Cardiac muscle cell (in vitro differentiated cells and primary cell): ENCODE results near the gene GPR132. TPM values are rescaled to one million over a fixed set of nuclear protein-coding genes. Genes with fewer than 3 reads are reported as not detected.

Experiments used
- DNase-seq, 2 donors: peaks; one replicate each; pipeline versions ENCODE4 v3.0.0 to v3.0.0-alpha.2; 2010 to 2017; ENCODE audit warnings: low read depth in 1 of 2, low spot score in 1 of 2
- H3K27ac ChIP-seq: fragments of 200-600 bp; sonication (generic); 2 replicates; pipeline ENCODE4 v1.5.1; 2016
- H3K27me3 ChIP-seq: fragments of 200-600 bp; sonication (generic); 2 replicates; pipeline ENCODE4 v1.6.0; 2016; ENCODE audit warnings: control low read depth
- H3K36me3 ChIP-seq: fragments of 200-600 bp; sonication (generic); 2 replicates; pipeline ENCODE4 v1.5.1; 2016; ENCODE audit warnings: control low read depth
- H3K4me1 ChIP-seq: fragments of 200-600 bp; sonication (generic); 2 replicates; pipeline ENCODE4 v1.8.1; 2017; ENCODE audit warnings: low read depth, mild to moderate bottlenecking, mixed run types
- H3K4me3 ChIP-seq: fragments of 200-600 bp; sonication (generic); 2 replicates; pipeline ENCODE4 v1.5.1; 2016; ENCODE audit warnings: mild to moderate bottlenecking
- H3K9me3 ChIP-seq: fragments of 200-600 bp; sonication (generic); 2 replicates; pipeline ENCODE4 v1.5.1; 2017; ENCODE audit warnings: low read depth, mild to moderate bottlenecking, control low read depth
- CTCF ChIP-seq: IDR thresholded peaks from 2 replicates; pipeline ENCODE4 v1.5.1; 2012; ENCODE audit warnings: low read depth, mild to moderate bottlenecking, low read length
- polyA plus RNA-seq: library from polyadenylated mRNA; unstranded; fragments of >200 nt; fragmentation: Nextera tagmentation; extraction: Ambion mirVana; gene quantifications from 2 replicates; pipeline ENCODE4 v1.2.1, GENCODE V29; 2016
- total RNA-seq: library from RNA; depleted of rRNA; stranded (reverse); fragments of >200 nt; gene quantifications from 2 replicates; pipeline ENCODE4 v1.2.3, GENCODE V29; 2016

Gene GPR132
- total and polyA plus RNA-seq, 2 experiments from 2014 or later: 1.0 to 2.0 TPM

DNA sequence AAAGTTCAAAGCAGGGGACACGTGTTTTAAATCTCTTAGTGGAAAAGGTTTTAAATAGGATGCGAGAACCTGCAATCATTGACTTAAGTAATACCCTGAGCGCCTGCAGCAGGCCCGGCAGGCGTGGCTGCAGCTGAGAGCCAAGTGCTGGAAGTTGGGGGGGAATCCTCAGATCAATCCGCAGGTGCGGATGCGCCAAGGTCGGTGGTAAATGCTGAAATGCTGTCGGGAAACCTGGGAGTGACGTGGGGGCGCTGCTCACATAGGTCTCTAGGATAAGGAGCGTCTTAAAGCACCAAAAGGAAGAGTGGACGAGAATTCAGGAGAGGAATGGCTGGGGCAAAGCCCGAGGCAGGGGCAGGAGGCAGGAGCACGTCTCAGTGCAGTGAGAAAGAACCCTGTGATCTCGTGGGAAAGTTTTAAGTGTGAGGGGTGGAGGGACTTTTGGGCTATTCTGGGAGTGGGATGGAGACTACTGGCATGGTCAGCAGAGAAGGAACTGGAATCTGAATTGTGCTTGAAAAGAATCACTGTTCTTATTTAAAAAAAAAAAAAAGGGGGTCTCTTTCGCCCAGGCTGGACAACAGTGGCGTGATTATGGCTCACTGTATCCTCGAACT is 43.5 kb downstream of the GPR132 start:
- peak overlapping the region; percentile 95 for H3K27ac ChIP-seq
- no peaks in the 10 kb centered on the region for H3K9me3 ChIP-seq
- peak; percentile 12 for TF ChIP-seq CTCF
- H3K4me3 ChIP-seq: peak overlapping the region; percentile 51
- H3K4me1 ChIP-seq: peaks cover 10% of the 10 kb centered on the region
- DNase-seq: peak; percentile 42 to 58
- H3K36me3 ChIP-seq: no peaks in the 10 kb centered on the region
- no peaks in the 10 kb centered on the region for H3K27me3 ChIP-seq

DNA sequence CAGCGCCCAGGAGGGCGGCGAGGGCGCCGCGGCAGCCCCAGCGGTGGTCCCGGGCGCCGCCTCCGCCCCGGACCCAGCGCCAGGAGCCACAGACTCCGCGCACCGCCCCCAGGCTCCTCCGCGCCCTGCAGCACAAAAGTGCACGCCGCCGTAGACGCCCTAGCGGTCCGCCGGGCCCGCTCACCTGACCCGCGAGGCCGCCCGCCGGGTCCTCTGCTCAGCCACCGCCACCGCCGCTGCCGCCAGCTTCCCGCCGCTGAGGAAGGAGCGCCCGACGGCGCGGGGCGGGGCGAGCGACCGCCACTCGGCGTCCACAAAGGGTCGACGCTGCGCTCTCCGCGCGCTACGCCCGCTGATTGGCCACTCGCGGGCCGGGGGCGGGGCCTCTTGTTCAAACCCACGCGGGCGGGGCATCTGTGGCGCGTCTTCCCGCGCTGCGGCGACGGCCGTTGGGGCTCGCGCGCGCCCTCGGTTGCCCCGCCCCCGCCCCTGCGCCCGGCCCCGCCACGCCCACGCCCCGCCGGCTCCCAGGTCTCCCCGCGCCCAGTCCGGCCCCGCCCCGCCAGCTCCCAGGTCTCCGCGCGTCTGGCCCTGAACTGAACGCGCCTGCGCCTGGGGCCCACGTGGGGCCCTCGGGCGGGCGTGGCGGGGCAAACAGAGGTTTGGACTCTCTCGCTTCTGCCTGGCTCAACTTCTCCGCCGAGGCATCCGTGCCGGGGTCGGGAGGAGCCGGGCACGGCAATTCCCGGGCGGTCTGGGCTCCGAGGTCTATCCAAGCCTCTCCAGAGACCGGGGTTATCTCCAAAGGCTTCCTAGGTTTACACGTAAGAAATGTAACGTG is 44.2 kb downstream of the GPR132 start, which contains the start of gene CDCA4:
TSS of gene CDCA4 (minus strand) at position 269 of the 841 bp plus-strand sequence. CDS start 9,154 bp downstream, outside the sequence.
- Histone ChIP-seq H3K27me3 (no peaks in the 10 kb centered on the region), H3K4me3 (peak within 1 kb of the TSS; percentile 86), H3K4me1 (peaks cover 18% of the 10 kb centered on the region), H3K27ac (peak within 1 kb of the TSS; percentile 96), H3K9me3 (no peaks in the 10 kb centered on the region), H3K36me3 (no peaks in the 10 kb centered on the region)
- peak; percentile 98 to 99 for DNase-seq
- TF ChIP-seq CTCF: no peak

DNA sequence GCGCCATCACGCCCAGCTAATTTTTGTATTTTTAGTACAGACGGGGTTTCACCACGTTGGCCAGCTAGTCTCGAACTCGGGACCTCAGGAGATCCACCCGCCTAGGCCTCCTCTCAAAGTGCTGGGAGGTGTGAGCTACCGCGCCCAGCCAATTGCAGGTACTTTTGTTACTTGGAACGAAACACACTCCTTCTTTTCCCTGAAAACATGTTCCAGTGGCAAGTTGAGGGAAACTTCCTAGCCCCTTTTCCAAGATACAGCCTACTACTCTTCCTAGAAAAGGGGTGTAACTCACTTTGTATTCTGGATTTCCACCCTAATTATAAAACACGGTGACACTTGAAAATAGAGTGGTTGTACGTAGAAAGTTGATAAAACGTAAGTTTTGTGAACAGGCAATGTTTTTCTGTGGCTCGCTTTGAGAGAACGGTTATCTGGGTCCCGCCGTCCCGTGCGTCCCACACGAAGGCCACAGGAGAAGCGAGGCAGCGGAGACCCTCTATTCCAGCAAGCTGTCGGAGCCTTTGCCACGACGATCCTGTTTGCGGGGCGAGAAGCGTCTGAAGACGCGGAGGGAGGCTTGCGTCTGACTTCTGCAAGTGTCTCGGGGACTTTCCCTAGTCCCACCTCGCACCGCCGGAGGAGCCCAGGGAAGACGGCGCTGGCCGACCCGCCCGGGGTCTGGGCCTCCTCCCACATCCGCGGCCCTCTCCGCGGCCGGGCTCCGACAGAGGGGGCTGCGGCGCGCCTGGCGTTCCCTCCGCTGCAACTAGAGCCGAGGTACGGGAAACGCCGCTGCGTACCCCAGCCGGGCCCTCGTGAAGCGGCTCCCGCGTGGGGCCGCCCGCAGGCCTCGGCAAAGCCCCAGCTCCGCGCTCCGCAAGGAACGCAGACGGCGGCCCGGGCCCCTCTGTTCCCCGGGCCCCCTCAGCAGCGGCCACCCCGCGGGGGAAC is 45.1 kb downstream of the GPR132 start:
- DNase-seq: peak; percentile 46 to 74
- H3K4me3 ChIP-seq: peak overlapping the region; percentile 86

GRCh38 chr14:105018414-105018813 is 46.8 kb downstream of the GPR132 start:
- TF ChIP-seq CTCF: no peak
- Histone ChIP-seq H3K9me3 (no peaks in the 10 kb centered on the region), H3K27me3 (no peaks in the 10 kb centered on the region), H3K4me3 (no peak overlapping the region), H3K36me3 (no peaks in the 10 kb centered on the region), H3K4me1 (peaks cover 34% of the 10 kb centered on the region), H3K27ac (no peak overlapping the region)
- no peak for DNase-seq

More for the DNA sequence above, 45.1 kb downstream of the GPR132 start:
- H3K9me3 ChIP-seq: no peaks in the 10 kb centered on the region
- H3K4me1 ChIP-seq: peaks cover 23% of the 10 kb centered on the region
- TF ChIP-seq CTCF: no peak
- H3K27me3 ChIP-seq: no peaks in the 10 kb centered on the region
- no peaks in the 10 kb centered on the region for H3K36me3 ChIP-seq
- H3K27ac ChIP-seq: peak overlapping the region; percentile 96

DNA sequence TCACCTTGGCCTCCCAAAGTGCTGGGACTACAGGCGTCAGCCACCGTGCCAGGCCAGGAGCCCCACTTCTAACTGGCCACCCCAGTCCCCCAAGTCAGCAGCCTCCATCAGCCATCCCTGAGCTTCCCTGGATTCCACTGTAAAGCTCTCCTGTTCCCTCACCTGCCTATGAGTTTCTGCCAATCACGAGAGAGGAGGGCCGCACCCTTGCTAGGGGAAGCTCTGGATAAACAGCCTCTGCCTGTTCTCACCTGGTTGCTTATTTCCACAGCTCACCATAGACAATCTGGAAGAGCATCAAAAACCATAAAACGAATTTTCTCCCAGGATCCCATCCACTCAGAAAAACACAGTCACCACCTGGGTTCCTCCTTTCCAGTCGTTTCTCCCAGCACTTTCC is 49.3 kb downstream of the GPR132 start:
- H3K4me3 ChIP-seq: no peak overlapping the region
- TF ChIP-seq CTCF: no peak
- DNase-seq: no peak
- no peak overlapping the region for H3K27ac ChIP-seq
- H3K4me1 ChIP-seq: peaks cover 54% of the 10 kb centered on the region
- no peaks in the 10 kb centered on the region for H3K27me3 ChIP-seq
- peaks cover under 1% of the 10 kb centered on the region for H3K36me3 ChIP-seq
- no peaks in the 10 kb centered on the region for H3K9me3 ChIP-seq
